SK-N-SH (cell line): ENCODE results near the gene ZSCAN22.

Experiments
- CHD2 ChIP-seq: fragments of 150-350 bp; IDR thresholded peaks from 2 replicates; pipeline ENCODE4 v1.6.1; 2018; ENCODE audit warnings: low read length; ENCODE audit not compliant: partially characterized antibody
- EP300 ChIP-seq, 2 experiments: IDR thresholded peaks; 2 replicates each; pipeline versions ENCODE4 v1.4.0 to v1.6.1; 2012; ENCODE audit warnings: borderline replicate concordance in 1 of 2, low read depth in 1 of 2, low read length in 1 of 2
- JUND ChIP-seq: IDR thresholded peaks from 2 replicates; pipeline ENCODE4 v1.4.0; 2012
- MXI1 ChIP-seq: IDR thresholded peaks from 2 replicates; pipeline ENCODE4 v1.6.1; 2012; ENCODE audit warnings: mild to moderate bottlenecking, low read depth, low read length, improper control_type of control experiment
- POLR2AphosphoS5 ChIP-seq: IDR thresholded peaks from 2 replicates; pipeline ENCODE4 v1.6.1; 2012; ENCODE audit warnings: low read depth, low read length
- RFX5 ChIP-seq: IDR thresholded peaks from 2 replicates; pipeline ENCODE4 v1.6.1; 2012; ENCODE audit warnings: mild to moderate bottlenecking, improper control_type of control experiment, low read length
- RXRA ChIP-seq: IDR thresholded peaks from 2 replicates; pipeline ENCODE4 v1.4.0; 2012; ENCODE audit warnings: low read depth, mild to moderate bottlenecking, borderline replicate concordance
- TAF1 ChIP-seq: IDR thresholded peaks from 2 replicates; pipeline ENCODE4 v1.6.1; 2012; ENCODE audit warnings: low read depth, mild to moderate bottlenecking, low read length, moderate library complexity, borderline replicate concordance
- TEAD4 ChIP-seq: IDR thresholded peaks from 2 replicates; pipeline ENCODE4 v1.4.0; 2012; ENCODE audit warnings: mild to moderate bottlenecking, borderline replicate concordance; ENCODE audit not compliant: insufficient read depth
- TF ChIP-seq, protein P1 (sequence below): fragments of 200-600 bp; sonication (generic); IDR thresholded peaks from 2 replicates; pipeline ENCODE4 v1.6.1; 2017; ENCODE audit warnings: antibody characterized with exemption, mild to moderate bottlenecking, moderate library complexity
- TF ChIP-seq, protein P2 (sequence below): IDR thresholded peaks from 2 replicates; pipeline ENCODE4 v1.4.0; 2012; ENCODE audit warnings: low read depth
- TF ChIP-seq, protein P3 (sequence below): fragments of 150-350 bp; IDR thresholded peaks from 2 replicates; pipeline ENCODE4 v1.6.1; 2017; ENCODE audit warnings: antibody characterized with exemption, low read length, low read depth, borderline replicate concordance

DNA sequence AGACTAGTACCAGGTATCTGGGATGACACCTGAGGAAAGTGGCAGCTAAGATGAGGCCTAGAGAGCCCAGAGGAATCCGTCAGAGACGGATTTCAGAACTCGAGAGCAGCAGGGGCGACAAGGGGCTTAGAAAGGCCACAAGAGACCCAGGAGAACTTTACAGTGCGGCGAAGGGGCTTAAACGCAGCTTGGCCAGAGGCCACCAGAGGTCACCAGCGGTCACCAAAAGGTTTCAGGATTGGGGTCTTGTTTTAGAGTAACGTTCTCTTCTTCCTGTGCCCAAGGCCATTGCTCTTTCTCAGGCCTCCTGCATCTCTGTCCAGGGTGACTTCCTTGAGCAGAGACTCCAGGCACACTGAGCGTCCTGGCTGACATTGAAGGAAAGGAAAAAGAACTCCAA is 2.2 kb downstream of the ZSCAN22 start:
- TF ChIP-seq, protein P1, sequence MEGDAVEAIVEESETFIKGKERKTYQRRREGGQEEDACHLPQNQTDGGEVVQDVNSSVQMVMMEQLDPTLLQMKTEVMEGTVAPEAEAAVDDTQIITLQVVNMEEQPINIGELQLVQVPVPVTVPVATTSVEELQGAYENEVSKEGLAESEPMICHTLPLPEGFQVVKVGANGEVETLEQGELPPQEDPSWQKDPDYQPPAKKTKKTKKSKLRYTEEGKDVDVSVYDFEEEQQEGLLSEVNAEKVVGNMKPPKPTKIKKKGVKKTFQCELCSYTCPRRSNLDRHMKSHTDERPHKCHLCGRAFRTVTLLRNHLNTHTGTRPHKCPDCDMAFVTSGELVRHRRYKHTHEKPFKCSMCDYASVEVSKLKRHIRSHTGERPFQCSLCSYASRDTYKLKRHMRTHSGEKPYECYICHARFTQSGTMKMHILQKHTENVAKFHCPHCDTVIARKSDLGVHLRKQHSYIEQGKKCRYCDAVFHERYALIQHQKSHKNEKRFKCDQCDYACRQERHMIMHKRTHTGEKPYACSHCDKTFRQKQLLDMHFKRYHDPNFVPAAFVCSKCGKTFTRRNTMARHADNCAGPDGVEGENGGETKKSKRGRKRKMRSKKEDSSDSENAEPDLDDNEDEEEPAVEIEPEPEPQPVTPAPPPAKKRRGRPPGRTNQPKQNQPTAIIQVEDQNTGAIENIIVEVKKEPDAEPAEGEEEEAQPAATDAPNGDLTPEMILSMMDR: peak; percentile 42
- TF ChIP-seq EP300 (IDR thresholded peaks at IDR 0.05; ENCODE audit: borderline replicate concordance in 1 of 2, low read depth in 1 of 2, low read length in 1 of 2) (no peak), TEAD4 (no peak), POLR2AphosphoS5 (no peak), JUND (no peak), CHD2 (no peak), MXI1 (no peak), RFX5 (no peak), RXRA (no peak), TAF1 (no peak)
- TF ChIP-seq, protein P2, sequence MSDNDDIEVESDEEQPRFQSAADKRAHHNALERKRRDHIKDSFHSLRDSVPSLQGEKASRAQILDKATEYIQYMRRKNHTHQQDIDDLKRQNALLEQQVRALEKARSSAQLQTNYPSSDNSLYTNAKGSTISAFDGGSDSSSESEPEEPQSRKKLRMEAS: no peak
- TF ChIP-seq, protein P3, sequence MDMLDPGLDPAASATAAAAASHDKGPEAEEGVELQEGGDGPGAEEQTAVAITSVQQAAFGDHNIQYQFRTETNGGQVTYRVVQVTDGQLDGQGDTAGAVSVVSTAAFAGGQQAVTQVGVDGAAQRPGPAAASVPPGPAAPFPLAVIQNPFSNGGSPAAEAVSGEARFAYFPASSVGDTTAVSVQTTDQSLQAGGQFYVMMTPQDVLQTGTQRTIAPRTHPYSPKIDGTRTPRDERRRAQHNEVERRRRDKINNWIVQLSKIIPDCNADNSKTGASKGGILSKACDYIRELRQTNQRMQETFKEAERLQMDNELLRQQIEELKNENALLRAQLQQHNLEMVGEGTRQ: no peak
